Spleen (tissue), 7 donors: ENCODE data around the gene NPB.

ENCODE experiments used
- POLR2A ChIP-seq, 3 donors: fragments of 450-650 bp; IDR thresholded peaks; one replicate each; pipeline ENCODE4 v1.5.1; 2017; ENCODE audit warnings: antibody characterized with exemption in 3 of 3, mild to moderate bottlenecking in 1 of 3
- TF ChIP-seq, protein P1 (sequence below), 11 experiments: fragments of 200-600 bp in 7 of 11; fragments of 450-650 bp in 4 of 11; sonication (generic) in 4 of 11; IDR thresholded peaks in 8 of 11; conservative IDR thresholded peaks in 3 of 11; 1 replicate in 7 of 11; 2 replicates in 4 of 11; pipeline versions ENCODE4 v1.4.0 to v1.8.0; 2016 to 2021; ENCODE audit warnings: antibody characterized with exemption in 11 of 11, inconsistent platforms in 4 of 11, mild to moderate bottlenecking in 1 of 11
- donor health status: DM: no; HTN: no; CAD: no; lungs with moderate emphysema.
- donor health status: DM: no; HTN: no; CAD: no.
- donor health status: DM: no; HTN: no; CAD: no.

GRCh38 chr17:81948635-81949378, 46.8 kb downstream of the NPB start:
- no peak for TF ChIP-seq POLR2A (IDR thresholded peaks at IDR 0.05)
- TF ChIP-seq, protein P1, sequence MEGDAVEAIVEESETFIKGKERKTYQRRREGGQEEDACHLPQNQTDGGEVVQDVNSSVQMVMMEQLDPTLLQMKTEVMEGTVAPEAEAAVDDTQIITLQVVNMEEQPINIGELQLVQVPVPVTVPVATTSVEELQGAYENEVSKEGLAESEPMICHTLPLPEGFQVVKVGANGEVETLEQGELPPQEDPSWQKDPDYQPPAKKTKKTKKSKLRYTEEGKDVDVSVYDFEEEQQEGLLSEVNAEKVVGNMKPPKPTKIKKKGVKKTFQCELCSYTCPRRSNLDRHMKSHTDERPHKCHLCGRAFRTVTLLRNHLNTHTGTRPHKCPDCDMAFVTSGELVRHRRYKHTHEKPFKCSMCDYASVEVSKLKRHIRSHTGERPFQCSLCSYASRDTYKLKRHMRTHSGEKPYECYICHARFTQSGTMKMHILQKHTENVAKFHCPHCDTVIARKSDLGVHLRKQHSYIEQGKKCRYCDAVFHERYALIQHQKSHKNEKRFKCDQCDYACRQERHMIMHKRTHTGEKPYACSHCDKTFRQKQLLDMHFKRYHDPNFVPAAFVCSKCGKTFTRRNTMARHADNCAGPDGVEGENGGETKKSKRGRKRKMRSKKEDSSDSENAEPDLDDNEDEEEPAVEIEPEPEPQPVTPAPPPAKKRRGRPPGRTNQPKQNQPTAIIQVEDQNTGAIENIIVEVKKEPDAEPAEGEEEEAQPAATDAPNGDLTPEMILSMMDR (IDR thresholded peaks at IDR 0.05 in 8 of 11, conservative IDR thresholded peaks at IDR 0.05 in 3 of 11): no peak
